ENCODE results near the gene RBM43.
"Not testable (repeated sequence)": the region's sequence is repeated elsewhere in the genome, so short reads cannot be mapped to it uniquely, and the experiment has no call there.

The RBM43 gene

DNA sequence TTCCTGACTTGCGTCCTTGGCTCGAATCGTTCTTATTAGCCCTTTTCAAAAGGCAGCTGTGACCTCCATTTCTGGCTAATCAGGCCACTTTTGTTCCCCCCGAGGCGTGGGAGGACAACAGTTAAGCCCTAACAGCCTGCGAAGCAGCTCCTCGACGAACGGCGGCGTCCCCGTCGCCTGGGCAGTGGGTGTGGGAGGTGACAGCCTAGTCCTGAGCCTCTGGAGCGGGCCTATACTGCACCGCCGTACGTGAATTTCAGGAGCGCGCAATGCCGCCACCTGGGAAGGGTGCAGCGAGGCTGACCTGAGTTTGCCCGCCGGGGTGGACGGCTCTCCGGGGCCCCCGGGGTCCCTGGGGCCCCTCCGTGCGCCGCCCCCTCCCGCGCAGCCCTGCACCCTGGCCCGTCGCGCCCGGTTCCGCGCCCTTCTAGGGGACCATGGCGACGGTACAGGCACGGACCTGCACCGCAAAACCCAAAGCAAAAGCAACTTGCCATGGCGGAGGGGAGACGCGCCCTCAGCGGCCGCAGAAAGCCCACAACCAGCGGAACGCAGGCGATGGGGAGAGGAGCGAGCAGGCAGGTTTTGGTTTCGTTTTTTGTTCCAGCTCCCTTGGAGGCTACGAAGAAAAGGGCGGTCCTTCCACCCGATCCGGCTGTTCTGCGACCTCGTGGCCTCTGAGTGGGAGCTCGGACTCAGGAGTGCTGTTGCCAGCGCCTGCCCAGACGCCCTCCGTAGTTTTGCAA, at the start of gene RBM43:
Gene RBM43, minus strand, starts transcription at position 633 of the 746 bp plus-strand sequence. Its CDS starts 136 bp downstream, at position 497.
- DNase-seq = peak; percentile 56

- not testable (repeated sequence) for DNase-seq
Measured at GRCh38 chr2:151310313-151310712, 48.6 kb upstream of the RBM43 start.

DNA sequence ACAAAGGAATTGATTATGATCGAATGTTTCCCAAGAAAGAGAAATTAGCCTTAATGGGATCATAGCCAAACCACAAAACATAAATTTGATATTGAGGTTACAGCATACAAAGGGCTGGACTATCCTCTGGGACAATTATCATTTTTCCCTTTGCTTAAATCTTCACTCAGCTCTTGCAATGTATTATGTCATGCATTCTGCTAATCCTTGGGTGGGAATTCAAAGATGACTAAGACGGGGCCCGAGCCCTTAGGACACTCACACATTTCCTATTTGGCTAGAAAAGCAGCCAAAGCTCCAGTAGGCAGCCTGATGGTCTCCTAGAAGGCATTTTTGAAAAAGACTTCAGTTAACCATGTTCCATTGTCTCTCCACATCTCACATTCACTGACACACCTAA, 45.0 kb upstream of the RBM43 start:
- no peak for DNase-seq

DNA sequence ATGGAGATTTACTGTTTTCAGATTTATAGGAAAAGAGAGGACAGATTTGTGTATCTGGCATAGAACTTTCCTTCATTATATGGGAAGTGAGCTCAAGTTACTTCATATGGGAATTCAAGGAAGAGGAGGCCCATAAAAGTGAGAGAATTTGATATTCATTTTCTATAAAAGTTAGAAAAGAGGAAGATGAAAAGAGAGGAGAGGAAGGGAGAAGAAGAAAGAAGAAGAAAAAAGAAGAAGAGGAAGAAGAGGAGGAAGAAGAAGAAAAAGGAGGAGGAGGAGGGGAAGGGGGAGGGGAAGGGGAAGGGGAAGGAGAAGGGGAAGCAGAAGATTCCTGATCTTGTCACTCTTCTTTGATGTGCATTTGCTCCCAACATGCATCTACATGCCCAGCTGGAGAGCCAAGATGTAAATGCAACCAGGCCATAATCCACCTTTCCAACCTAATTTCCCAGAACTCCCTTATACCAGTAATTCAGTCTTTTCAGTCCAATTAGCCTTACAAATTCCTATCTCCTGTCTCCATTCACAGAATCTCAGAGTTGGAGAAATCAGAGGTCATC, 43.5 kb upstream of the RBM43 start:
- DNase-seq = no peak

DNA sequence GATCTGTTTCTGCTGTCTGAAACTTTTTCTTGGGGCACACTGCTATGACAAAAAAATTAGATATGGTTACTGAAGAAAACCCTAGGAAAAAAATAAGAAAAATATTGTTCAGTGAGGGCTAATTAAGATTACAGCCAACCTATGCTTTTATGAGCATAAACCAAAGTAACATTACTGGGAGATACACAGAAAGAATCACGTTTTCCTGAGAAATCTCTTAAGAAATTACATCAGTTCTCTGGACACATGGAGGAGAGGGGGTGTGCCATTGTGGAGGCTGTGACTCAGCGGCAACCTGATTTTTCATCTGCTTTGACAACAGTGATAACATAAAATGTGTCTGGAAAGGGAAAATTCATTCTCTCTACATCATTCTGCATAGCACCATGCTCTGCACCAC, 41.2 kb upstream of the RBM43 start:
- no peak for DNase-seq

GRCh38 chr2:151302404-151302803, 40.7 kb upstream of the RBM43 start:
- DNase-seq = no peak

GRCh38 chr2:151299920-151300539, 38.4 kb upstream of the RBM43 start:
- no peak for DNase-seq

DNA sequence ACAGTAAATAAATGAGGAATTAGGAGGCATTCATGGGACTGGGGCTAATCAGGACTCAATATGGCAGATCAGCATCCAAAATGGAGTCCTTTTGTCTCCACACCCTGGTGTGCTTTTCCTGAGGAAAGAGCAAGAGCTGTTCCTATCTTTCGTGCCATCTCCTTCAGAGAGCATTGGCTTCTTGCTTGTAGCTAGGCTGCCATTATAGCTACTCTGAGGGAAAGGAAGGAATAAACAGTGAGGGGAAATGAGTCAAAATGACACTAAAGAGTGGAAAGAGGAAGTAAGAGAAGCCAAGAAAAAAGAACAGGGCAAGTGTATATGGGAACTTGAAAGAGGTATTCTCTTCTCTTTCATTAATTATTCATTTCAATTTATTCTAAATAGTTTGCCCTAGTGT, 36.2 kb upstream of the RBM43 start:
- no peak for DNase-seq

GRCh38 chr2:151295926-151296325, 34.3 kb upstream of the RBM43 start:
- not testable (repeated sequence) for DNase-seq

DNA sequence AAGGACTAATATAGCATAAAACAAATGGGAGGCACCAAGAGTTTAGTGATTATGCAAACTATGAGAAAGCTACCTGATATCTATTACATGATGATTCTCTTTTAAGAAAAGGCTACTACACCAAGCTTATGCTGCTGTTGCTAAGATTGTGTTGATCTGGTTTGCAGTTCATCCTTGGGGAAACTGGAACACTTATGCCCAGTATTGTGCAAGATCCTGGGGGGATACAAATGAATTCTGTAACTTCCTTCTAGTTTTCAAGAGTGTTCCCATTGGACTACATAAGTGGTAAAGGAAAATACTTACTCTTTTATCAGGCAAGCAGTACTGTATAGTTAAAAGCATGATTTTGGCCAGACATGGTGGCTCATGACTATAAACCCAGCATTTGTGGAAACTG, 30.9 kb upstream of the RBM43 start:
- DNase-seq = no peak

GRCh38 chr2:151292141-151292540, 30.5 kb upstream of the RBM43 start:
- no peak for DNase-seq

- DNase-seq = no peak
Measured at GRCh38 chr2:151291224-151291623, 29.6 kb upstream of the RBM43 start.

GRCh38 chr2:151289972-151290866, 28.6 kb upstream of the RBM43 start:
- no peak for DNase-seq

- no peak for DNase-seq
Measured at GRCh38 chr2:151287513-151288250, 26.0 kb upstream of the RBM43 start.

GRCh38 chr2:151282401-151282800, 20.7 kb upstream of the RBM43 start:
- no peak for DNase-seq

DNA sequence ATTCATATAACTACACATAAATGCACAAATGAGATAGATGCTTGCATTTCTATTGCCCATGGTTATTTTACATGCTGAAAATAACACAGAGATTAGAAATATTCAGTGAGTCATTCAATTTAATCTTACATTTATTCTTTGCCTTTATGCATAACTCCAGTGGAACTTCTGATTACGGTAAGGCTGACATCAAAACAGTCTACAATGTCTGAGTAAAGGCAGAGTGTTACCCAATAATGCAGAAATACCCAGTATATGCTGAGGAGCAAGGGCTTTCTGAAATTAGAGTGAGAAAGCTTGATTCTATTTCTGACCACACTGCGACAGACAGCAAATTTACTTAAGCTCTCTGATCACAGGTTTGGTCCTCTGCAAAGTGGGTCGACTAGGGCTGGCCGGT, 18.6 kb upstream of the RBM43 start:
- DNase-seq = no peak

DNA sequence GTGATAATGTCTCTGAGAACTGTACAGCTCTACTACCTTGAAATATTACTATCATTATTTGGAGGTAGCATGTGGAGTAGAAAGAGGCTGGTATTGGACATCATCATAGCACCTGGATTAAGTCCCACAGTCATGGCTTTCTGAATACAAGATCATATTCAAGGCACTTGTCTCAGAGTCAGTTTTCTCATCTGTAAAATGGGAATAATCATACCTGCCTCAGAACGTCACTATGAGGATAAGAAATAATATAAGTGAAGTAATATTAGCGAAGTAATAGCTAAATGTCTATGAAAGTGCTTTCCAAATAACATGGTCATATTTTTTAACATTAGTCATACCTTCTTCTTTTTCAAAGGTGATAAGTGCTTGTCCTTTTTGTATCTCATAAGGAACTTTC, 16.8 kb upstream of the RBM43 start:
- no peak for DNase-seq

DNA sequence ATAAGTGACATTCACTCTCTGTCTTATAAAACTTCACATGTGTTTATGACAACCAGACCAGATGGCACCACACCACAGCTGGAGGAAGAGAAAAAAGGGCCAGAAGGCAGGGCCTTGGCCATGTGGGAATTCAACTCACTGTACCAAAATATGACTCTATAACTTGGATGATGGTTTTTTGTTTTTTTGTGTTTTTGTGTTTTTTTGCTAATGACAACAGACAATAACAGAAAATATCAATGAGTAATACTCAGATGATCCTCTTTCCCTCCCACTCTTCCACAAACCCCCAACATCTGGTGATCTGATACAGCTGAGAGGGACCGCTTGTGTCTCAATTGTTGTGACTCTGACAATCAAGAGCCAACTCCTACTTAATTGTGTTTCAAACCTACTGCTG, 15.4 kb upstream of the RBM43 start:
- peak; percentile 89 for DNase-seq

DNA sequence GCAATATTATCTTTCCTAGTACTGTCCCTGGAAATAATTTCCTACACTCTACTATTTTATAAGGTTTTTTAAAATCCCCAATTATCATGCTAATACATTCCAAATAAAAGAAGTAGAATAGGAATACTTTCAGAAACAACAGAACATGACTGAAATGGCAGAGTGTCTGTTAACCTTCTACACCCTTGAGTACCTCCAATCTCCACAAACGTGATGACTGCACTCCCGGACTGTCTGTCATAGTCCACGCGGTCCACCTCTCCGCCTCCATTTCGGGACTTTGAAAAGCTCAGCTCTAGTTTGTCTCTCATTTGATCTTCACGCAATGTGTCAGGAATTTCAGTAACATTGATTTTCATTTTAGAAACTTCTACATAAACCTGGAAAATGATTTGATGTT, 13.6 kb upstream of the RBM43 start:
- no peak for DNase-seq

DNA sequence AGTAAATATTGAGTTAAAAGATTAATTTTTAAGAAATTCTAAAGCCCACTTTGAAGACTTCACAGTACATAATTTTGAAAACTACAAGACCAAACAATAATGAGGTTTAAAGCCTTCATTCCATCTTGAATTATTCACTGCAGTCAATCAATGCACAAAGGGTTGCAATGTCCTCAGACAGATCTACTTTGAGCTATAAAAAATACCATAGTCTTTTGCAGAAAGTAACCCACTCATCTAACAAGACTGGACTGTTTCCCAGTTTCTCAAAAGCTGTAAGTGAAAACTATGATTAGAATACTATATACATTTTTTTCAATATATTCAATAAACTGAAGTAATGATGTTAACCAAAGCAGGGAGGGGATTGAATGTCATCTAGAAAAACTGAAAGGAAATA, 10.2 kb upstream of the RBM43 start:
- no peak for DNase-seq

DNA sequence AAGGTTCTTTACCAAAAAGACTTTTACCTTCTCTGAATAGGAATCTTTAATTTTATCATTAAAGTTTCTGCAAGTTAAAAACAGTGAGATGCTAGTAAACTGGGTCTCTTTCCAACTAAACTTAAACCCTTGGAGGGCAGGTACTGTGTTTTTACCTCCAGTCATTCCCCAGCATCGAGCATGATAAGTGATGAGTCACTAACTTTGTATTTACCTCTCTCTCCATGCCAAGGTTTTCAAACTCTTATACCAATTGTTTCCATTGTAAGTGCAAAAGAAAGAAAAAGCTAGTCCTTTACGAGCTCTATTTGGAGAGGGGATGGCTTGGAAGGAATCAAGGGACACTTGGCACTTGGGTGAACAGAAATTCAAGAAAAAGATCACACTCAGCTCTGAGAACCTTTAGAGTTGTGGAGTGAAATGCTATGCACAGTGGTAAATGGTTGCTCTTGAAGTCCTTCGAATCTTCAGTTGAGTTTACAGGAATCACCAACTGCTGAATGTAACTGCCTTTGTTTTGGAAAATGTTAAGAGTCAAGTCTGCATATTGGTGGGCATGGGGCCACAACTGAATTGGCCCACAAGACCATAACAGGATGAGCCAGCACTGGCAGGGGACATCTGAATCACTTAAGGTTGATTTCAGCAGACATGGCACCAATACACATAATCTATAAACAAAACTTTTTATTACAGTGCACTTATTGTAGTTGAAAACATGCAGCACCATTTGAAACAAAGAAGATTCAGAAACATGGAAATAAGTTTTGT, 8.3 kb upstream of the RBM43 start:
- DNase-seq = no peak

DNA sequence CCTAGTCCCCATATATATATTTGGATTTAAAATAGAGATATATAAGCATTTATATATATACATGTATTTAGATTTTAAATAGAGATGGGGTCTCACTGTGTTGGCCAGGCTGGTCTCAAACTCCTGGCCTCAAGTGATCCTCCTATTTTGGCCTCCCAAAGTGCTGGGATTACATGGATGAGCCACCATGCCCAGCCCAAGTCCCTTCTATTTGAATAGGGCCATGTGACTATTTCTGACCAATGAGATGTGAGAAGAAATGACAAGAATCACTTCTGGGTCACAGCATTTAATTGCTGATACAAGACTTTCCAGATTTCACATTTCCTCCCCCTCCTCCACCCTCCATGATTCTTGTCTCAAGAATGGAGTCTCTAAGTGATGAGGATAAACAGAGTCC, 6.4 kb upstream of the RBM43 start:
- no peak for DNase-seq

All from NCI-H1694 (cell line).